Measurements from ENCODE around the gene ARID1B. TPM values are rescaled to one million over a fixed set of nuclear protein-coding genes. Genes with fewer than 3 reads are reported as not detected.

Gene ARID1B
- total RNA-seq, 4 donors from 2014 or later = 25.2 to 103 (median 59.5) TPM

DNA sequence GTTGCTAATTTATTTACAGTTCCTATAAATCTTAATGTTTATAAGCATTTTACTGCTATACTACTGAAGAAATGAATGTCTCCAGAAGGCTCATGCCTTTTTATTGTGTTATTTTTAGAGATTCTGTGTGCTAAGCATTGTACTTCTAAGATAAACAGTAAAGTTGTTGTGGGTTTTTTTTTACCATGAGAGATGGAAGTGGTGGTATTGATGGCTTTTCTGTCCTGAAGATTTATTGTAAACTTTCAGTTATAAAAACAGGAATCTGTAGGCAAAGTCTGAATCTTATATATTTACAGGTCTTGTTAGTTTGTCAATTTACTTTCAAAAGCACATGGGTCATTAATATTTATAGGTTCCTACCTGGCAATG, 299.3 kb downstream of the ARID1B start:
- intact Hi-C loops (cut with DNase I) = no loop called here
- TF ChIP-seq POLR2A (IDR thresholded peaks at IDR 0.05) = no peak
- TF ChIP-seq, protein P1, sequence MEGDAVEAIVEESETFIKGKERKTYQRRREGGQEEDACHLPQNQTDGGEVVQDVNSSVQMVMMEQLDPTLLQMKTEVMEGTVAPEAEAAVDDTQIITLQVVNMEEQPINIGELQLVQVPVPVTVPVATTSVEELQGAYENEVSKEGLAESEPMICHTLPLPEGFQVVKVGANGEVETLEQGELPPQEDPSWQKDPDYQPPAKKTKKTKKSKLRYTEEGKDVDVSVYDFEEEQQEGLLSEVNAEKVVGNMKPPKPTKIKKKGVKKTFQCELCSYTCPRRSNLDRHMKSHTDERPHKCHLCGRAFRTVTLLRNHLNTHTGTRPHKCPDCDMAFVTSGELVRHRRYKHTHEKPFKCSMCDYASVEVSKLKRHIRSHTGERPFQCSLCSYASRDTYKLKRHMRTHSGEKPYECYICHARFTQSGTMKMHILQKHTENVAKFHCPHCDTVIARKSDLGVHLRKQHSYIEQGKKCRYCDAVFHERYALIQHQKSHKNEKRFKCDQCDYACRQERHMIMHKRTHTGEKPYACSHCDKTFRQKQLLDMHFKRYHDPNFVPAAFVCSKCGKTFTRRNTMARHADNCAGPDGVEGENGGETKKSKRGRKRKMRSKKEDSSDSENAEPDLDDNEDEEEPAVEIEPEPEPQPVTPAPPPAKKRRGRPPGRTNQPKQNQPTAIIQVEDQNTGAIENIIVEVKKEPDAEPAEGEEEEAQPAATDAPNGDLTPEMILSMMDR (IDR thresholded peaks at IDR 0.05) = no peak
- Histone ChIP-seq H3K27me3 (no peaks in the 10 kb centered on the region), H3K4me3 (no peak overlapping the region), H3K27ac (no peak overlapping the region), H3K36me3 (no peaks in the 10 kb centered on the region), H3K9me3 (no peaks in the 10 kb centered on the region), H3K4me1 (peaks cover 0 to 10% (median 0%) of the 10 kb centered on the region in 3 donors)
- DNase-seq = no peak

DNA sequence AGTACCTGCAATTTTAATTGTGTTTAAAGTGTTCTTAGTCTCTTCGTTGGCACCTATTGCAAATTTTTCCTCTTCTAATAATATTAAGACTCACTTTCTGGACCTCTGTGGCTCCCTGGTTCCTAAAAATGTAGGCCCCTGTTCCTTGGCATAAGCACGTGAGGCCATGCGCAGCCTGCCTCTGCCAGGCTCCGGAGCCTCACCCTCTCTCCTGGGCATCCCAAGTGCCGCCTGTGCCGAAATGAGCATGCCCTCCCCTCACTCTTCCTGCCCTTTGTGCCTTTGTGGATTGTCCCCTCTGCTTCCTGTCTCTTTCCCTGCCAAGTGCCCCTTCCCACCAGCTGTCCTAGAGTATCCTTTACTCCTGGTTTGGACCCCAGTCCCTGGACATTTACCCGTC, 300.1 kb downstream of the ARID1B start:
- Histone ChIP-seq H3K4me1 (peaks cover 0 to 8% (median 0%) of the 10 kb centered on the region in 3 donors), H3K27me3 (no peaks in the 10 kb centered on the region), H3K27ac (no peak overlapping the region), H3K4me3 (no peak overlapping the region), H3K9me3 (no peaks in the 10 kb centered on the region), H3K36me3 (no peaks in the 10 kb centered on the region)
- TF ChIP-seq POLR2A (IDR thresholded peaks at IDR 0.05) = no peak
- DNase-seq = no peak
- WGBS, 2 donors = 91 to 96% methylated on average over 7 of the region's 7 CpGs
- intact Hi-C loops (cut with DNase I) = no loop called here

DNA sequence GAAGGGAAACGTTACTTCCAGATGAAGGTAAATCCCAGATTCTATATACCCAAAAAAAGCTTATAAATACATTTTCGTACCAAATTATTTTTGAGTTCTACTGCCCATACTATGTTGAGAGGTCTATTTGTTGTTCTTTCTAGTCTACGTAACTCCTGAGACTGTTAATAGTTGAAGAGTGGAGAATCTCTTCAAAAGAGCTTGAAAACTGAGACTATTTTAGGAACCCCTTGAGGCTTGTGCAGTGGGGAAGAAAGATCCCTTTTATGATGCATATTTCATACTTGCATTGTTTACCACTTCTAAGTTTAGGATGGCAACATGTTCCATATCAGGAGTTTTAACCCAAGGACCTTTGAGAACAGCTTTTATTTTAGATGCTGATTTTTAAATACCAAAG, 301.1 kb downstream of the ARID1B start:
- Histone ChIP-seq H3K27me3 (no peaks in the 10 kb centered on the region), H3K9me3 (no peaks in the 10 kb centered on the region), H3K4me3 (no peak overlapping the region), H3K36me3 (no peaks in the 10 kb centered on the region), H3K4me1 (peaks cover 0 to 8% (median 0%) of the 10 kb centered on the region in 3 donors), H3K27ac (no peak overlapping the region)
- TF ChIP-seq POLR2A (IDR thresholded peaks at IDR 0.05) = no peak
- TF ChIP-seq, protein P1 (IDR thresholded peaks at IDR 0.05) = no peak
- 84 to 90% methylated on average over 3 of the region's 3 CpGs for WGBS, 2 donors
- DNase-seq = no peak
- intact Hi-C loops (cut with DNase I) = no loop called here

GRCh38 chr6:157079277-157079676, 302.1 kb downstream of the ARID1B start:
- Histone ChIP-seq H3K27ac (no peak overlapping the region), H3K4me1 (peaks cover 0 to 8% (median 0%) of the 10 kb centered on the region in 3 donors), H3K9me3 (no peaks in the 10 kb centered on the region), H3K4me3 (no peak overlapping the region), H3K36me3 (peaks cover 0 to 3% (median 0%) of the 10 kb centered on the region in 3 donors), H3K27me3 (no peaks in the 10 kb centered on the region)
- TF ChIP-seq POLR2A (IDR thresholded peaks at IDR 0.05) = no peak
- TF ChIP-seq, protein P1 (IDR thresholded peaks at IDR 0.05) = no peak
- 59 to 64% methylated on average over 1 of the region's 1 CpG for WGBS, 2 donors
- no peak for DNase-seq
- intact Hi-C loops (cut with DNase I) = no loop called here

DNA sequence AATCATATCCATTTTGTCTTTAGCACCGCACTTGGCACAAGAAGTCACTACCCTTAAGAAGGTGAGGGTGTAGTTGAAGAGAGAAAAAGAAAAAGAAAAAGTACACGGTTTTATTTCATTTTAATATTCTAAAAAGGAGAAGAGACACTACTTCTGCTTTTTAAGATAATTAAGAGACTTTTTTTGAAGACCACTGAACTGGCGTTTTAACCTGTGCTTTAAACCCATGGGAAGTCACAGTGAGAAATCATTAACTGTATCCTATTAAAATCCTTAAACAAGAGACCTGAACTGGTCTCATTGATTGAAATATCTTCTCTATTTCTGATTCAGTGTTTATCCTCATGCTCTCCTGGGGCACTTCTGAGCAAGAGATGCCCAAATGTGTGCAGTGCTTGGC, 302.6 kb downstream of the ARID1B start:
- no peak for TF ChIP-seq POLR2A (IDR thresholded peaks at IDR 0.05)
- TF ChIP-seq, protein P1 (IDR thresholded peaks at IDR 0.05) = no peak
- intact Hi-C loops (cut with DNase I) = no loop called here
- Histone ChIP-seq H3K27me3 (no peaks in the 10 kb centered on the region), H3K27ac (no peak overlapping the region), H3K4me1 (peaks cover 0 to 8% (median 0%) of the 10 kb centered on the region in 3 donors), H3K9me3 (no peaks in the 10 kb centered on the region), H3K4me3 (no peak overlapping the region), H3K36me3 (peaks cover 0 to 8% (median 0%) of the 10 kb centered on the region in 3 donors)
- DNase-seq = no peak
- 83 to 91% methylated on average over 3 of the region's 3 CpGs for WGBS, 2 donors

DNA sequence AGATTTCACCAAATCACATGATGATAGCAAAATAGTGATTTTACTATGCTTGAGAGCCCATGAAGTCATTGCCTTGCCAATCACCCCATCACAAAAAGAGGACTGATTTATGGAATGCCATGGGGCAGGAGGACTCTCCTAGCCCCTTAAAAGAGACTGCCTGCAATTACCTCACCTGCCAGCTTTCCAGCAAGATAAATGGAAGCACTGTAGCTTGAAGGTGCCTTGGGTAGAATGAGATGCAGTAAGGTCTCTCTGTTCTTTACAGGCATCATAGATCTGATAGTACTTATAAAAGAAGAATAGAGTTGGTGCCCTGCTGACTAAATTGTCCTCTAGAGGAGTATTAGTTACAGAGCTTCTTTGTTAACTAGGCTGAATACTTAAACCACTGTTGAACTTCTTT, 303.8 kb downstream of the ARID1B start:
- intact Hi-C loops (cut with DNase I) = no loop called here
- H3K4me3 ChIP-seq = no peak overlapping the region
- H3K36me3 ChIP-seq = peaks cover 0 to 19% (median 0%) of the 10 kb centered on the region in 3 donors
- H3K27ac ChIP-seq = no peak overlapping the region
- no peaks in the 10 kb centered on the region for H3K27me3 ChIP-seq
- peaks cover 0 to 8% (median 0%) of the 10 kb centered on the region in 3 donors for H3K4me1 ChIP-seq
- TF ChIP-seq POLR2A (IDR thresholded peaks at IDR 0.05) = no peak
- TF ChIP-seq, protein P1 (IDR thresholded peaks at IDR 0.05) = no peak
- H3K9me3 ChIP-seq = no peaks in the 10 kb centered on the region
- no peak for DNase-seq
